ENCODE results near the gene HIGD2A.

GRCh38 chr5:176396330-176396729 lies 7.8 kb downstream of the HIGD2A start:
- no peak for TF ChIP-seq CTCF (IDR thresholded peaks at IDR 0.05; ENCODE audit: insufficient read depth, low read length, poor library complexity, severe bottlenecking)
- TF ChIP-seq EZH2phosphoT487 (conservative IDR thresholded peaks at IDR 0.05; ENCODE audit: low read length), result no peak

Measured in SU-DHL-6 (cell line).